ENCODE results near the gene TNFSF8. TPM values are rescaled to one million over a fixed set of nuclear protein-coding genes. Genes with fewer than 3 reads are reported as not detected.

The TNFSF8 gene
- under 1 TPM; 0.88 to 0.91 TPM for total RNA-seq

DNA sequence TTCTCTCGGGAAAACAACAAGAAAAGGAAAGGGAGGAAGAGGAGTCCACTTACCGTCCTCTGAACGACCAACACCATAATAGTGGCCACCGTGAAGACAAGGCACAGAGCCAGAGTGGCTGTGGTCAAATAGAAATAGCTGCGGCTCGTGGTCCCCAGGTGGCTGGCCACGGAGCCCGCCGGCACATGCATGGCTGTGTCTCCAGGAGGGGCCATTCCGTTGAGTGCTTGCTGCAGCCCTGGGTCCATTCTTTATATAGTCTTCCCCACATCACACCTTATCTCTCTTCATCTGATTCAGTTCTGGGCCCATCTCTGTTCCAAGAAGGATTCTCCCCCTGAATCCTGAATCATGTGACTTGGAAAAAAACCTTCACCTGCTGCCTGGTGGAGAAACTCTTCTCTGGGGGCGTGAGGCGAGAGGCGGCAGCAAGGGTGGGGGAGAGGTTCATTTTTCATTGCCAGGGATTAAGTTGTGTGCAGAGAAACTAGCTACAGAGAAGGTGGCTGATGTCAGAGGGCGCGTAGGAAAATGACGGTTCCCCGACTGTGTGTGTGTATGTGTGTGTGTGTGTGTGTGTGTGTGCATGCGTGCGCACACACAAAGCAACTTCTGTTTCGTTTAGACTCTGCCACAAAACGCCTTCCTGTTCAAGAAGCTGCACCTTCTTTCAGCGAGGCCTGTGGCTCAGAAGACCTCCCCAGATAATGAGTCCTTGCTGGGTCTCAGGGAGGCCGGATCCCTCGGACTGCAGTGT is at the start of gene TNFSF8:
Gene TNFSF8, minus strand, starts transcription at position 536 of the 757 bp plus-strand sequence. Its CDS starts 288 bp downstream, at position 248.
- Histone ChIP-seq H3K4me3 (peak within 1 kb of the TSS; percentile 17), H3K9me3 (no peaks in the 10 kb centered on the region), H3K9ac (ENCODE audit: low read depth in 2 of 2, low read length in 2 of 2) (peak within 1 kb of the TSS in 1 of 2 donors; percentile 14), H3K27me3 (no peaks in the 10 kb centered on the region), H3K27ac (peak within 1 kb of the TSS; percentile 23), H3K36me3 (no peaks in the 10 kb centered on the region), H3K4me1 (no peaks in the 10 kb centered on the region)
- TF ChIP-seq CTCF (IDR thresholded peaks at IDR 0.05): no peak
- DNase-seq: peak; percentile 29
- intact Hi-C loops (cut with DNase I): no loop called here

DNA sequence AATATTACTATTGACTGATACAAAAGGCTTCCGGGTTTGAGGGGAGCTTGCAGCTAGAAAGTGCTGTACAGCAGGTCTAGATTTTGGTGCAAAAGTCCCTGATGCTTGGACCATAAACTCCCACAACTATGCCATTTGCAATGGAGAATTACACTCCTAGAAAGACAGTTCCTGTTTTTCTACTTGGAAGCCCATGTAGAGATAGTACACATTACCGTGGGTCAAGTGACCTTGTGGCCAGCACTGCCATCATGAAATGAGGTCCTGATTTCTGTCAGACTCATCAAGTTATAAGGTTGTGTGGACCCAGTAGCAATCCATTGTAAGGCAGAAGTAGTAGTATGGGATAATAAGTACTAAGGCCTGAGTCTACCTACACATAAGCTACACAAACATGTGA is 42.8 kb upstream of the TNFSF8 start:
- Histone ChIP-seq H3K9ac (ENCODE audit: low read depth in 2 of 2, low read length in 2 of 2) (no peak overlapping the region), H3K4me3 (no peak overlapping the region), H3K27me3 (no peaks in the 10 kb centered on the region), H3K9me3 (no peaks in the 10 kb centered on the region), H3K4me1 (no peaks in the 10 kb centered on the region), H3K36me3 (no peaks in the 10 kb centered on the region), H3K27ac (no peak overlapping the region)
- no peak for DNase-seq
- intact Hi-C loops (cut with DNase I): no loop called here
- no peak for TF ChIP-seq CTCF (IDR thresholded peaks at IDR 0.05)

GRCh38 chr9:114972510-114973136 is 42.2 kb upstream of the TNFSF8 start:
- no peaks in the 10 kb centered on the region for H3K4me1 ChIP-seq
- H3K36me3 ChIP-seq: no peaks in the 10 kb centered on the region
- DNase-seq: no peak
- H3K9ac ChIP-seq (ENCODE audit: low read depth in 2 of 2, low read length in 2 of 2): no peak overlapping the region
- no peak overlapping the region for H3K27ac ChIP-seq
- H3K4me3 ChIP-seq: no peak overlapping the region
- no peaks in the 10 kb centered on the region for H3K27me3 ChIP-seq
- TF ChIP-seq CTCF (IDR thresholded peaks at IDR 0.05): no peak
- intact Hi-C loops (cut with DNase I): no loop called here
- H3K9me3 ChIP-seq: no peaks in the 10 kb centered on the region

- no peak overlapping the region for H3K4me3 ChIP-seq
- intact Hi-C loops (cut with DNase I): no loop called here
- DNase-seq: no peak
- TF ChIP-seq CTCF (IDR thresholded peaks at IDR 0.05): no peak
- no peaks in the 10 kb centered on the region for H3K27me3 ChIP-seq
- no peaks in the 10 kb centered on the region for H3K36me3 ChIP-seq
- H3K4me1 ChIP-seq: no peaks in the 10 kb centered on the region
- no peak overlapping the region for H3K27ac ChIP-seq
- H3K9ac ChIP-seq (ENCODE audit: low read depth in 2 of 2, low read length in 2 of 2): no peak overlapping the region
- H3K9me3 ChIP-seq: no peaks in the 10 kb centered on the region
These were observed 38.9 kb upstream of the TNFSF8 start for GRCh38 chr9:114969269-114969668.

GRCh38 chr9:114968671-114969070 is 38.3 kb upstream of the TNFSF8 start:
- intact Hi-C loops (cut with DNase I): no loop called here
- no peak for TF ChIP-seq CTCF (IDR thresholded peaks at IDR 0.05)
- DNase-seq: no peak
- Histone ChIP-seq H3K9me3 (no peaks in the 10 kb centered on the region), H3K27ac (no peak overlapping the region), H3K9ac (ENCODE audit: low read depth in 2 of 2, low read length in 2 of 2) (no peak overlapping the region), H3K36me3 (no peaks in the 10 kb centered on the region), H3K4me1 (no peaks in the 10 kb centered on the region), H3K4me3 (no peak overlapping the region), H3K27me3 (no peaks in the 10 kb centered on the region)

Data from colonic mucosa (tissue), 4 donors.